B cell (primary cell): ENCODE data around the gene CRELD2. TPM values are rescaled to one million over a fixed set of nuclear protein-coding genes. Genes with fewer than 3 reads are reported as not detected.

Experiments used
- ATAC-seq: fragments of 200-7000 bp; cut with Tn5 transposase; one replicate; pipeline ENCODE4 v1.10.0; 2021; ENCODE audit warnings: low read depth, mild to moderate bottlenecking, moderate number of reproducible peaks, moderate library complexity
- CTCF ChIA-PET: fragments of 350-600 bp; sonication (Branson Sonifier 250); formaldehyde crosslinking; loops from one replicate; lab custom pipeline; 2021; ENCODE audit warnings: antibody characterized with exemption, inconsistent platforms; lab: Charles Lee
- POLR2A ChIA-PET: fragments of 350-600 bp; sonication (Branson Sonifier 250); formaldehyde crosslinking; loops from one replicate; lab custom pipeline; 2021; ENCODE audit warnings: antibody characterized with exemption; lab: Charles Lee
- DNase-seq: peaks from one replicate; pipeline ENCODE4 v3.0.0; 2013
- H2AFZ ChIP-seq: 2 replicates; pipeline ENCODE4 v1.6.1; 2012; ENCODE audit warnings: mild to moderate bottlenecking, low read depth, low read length; ENCODE audit not compliant: insufficient read depth, poor library complexity, severe bottlenecking
- H3K27ac ChIP-seq, 2 donors: 1 replicate in 1 of 2; 2 replicates in 1 of 2; pipeline ENCODE4 v1.5.1; 2012 to 2013; ENCODE audit warnings: low read length in 2 of 2, mild to moderate bottlenecking in 2 of 2, moderate library complexity in 1 of 2
- H3K27me3 ChIP-seq, 4 experiments: fragments of 200-600 bp in 1 of 4; sonication (generic) in 1 of 4; replicated peaks in 1 of 4; 1 replicate in 2 of 4; 2 replicates in 2 of 4; pipeline versions ENCODE4 v1.6.1 to v1.7.0; 2013 to 2016; ENCODE audit warnings: low read length in 3 of 4, mild to moderate bottlenecking in 2 of 4, mixed read lengths in 1 of 4, moderate library complexity in 1 of 4; ENCODE audit not compliant: insufficient read depth in 4 of 4, control insufficient read depth in 3 of 4; ENCODE audit errors: control extremely low read depth in 1 of 4
- H3K36me3 ChIP-seq, 2 experiments: replicated peaks in 1 of 2; 1 replicate in 1 of 2; 2 replicates in 1 of 2; pipeline versions ENCODE4 v1.6.1 to v1.7.1; 2013; ENCODE audit warnings: low read length in 1 of 2; ENCODE audit not compliant: insufficient read depth in 2 of 2, control insufficient read depth in 1 of 2; ENCODE audit errors: control extremely low read depth in 1 of 2, extremely low read depth in 1 of 2
- H3K4me1 ChIP-seq, 2 donors: fragments of 200-600 bp in 1 of 2; sonication (generic) in 1 of 2; 1 replicate in 1 of 2; 2 replicates in 1 of 2; pipeline versions ENCODE4 v1.5.1 to v1.6.1; 2013 to 2017; ENCODE audit warnings: low read length in 2 of 2; ENCODE audit not compliant: control insufficient read depth in 2 of 2, insufficient read depth in 2 of 2
- H3K4me2 ChIP-seq: replicated peaks from 2 replicates; pipeline ENCODE3; 2012; ENCODE audit warnings: mild to moderate bottlenecking, low read depth, low read length; ENCODE audit not compliant: poor library complexity, severe bottlenecking
- H3K4me3 ChIP-seq, 5 experiments: fragments of 200-600 bp in 1 of 5; sonication (generic) in 1 of 5; 1 replicate in 3 of 5; 2 replicates in 2 of 5; pipeline versions ENCODE4 v1.5.1 to v1.7.0; 2011 to 2016; ENCODE audit warnings: low read length in 4 of 5, mild to moderate bottlenecking in 4 of 5, low read depth in 2 of 5, control low read depth in 1 of 5, moderate library complexity in 1 of 5; ENCODE audit not compliant: insufficient read depth in 1 of 5; ENCODE audit errors: control extremely low read depth in 1 of 5, extremely low read depth in 1 of 5
- H3K79me2 ChIP-seq: fragments of 200-600 bp; sonication (generic); one replicate; pipeline ENCODE4 v1.6.0; 2016; ENCODE audit warnings: low read length; ENCODE audit not compliant: control insufficient read depth, insufficient read depth
- H3K9ac ChIP-seq: fragments of 200-600 bp; sonication (generic); 2 replicates; pipeline ENCODE4 v1.6.1; 2017; ENCODE audit warnings: mild to moderate bottlenecking, low read length, moderate library complexity
- H3K9me3 ChIP-seq, 3 donors: one replicate each; pipeline versions ENCODE4 v1.6.1 to v1.7.1; 2013; ENCODE audit warnings: low read length in 2 of 3; ENCODE audit not compliant: control insufficient read depth in 2 of 3, insufficient read depth in 1 of 3; ENCODE audit errors: control extremely low read depth in 1 of 3
- H4K20me1 ChIP-seq: 2 replicates; pipeline ENCODE4 v1.6.0; 2012; ENCODE audit warnings: mild to moderate bottlenecking, low read length; ENCODE audit not compliant: insufficient read depth, control insufficient read depth, poor library complexity, severe bottlenecking
- H3K27ac Mint-ChIP-seq: one replicate; pipeline ENCODE4 v1.8.0; 2021; ENCODE audit warnings: mixed read lengths
- H3K27me3 Mint-ChIP-seq: one replicate; pipeline ENCODE4 v1.8.0; 2021; ENCODE audit warnings: mixed read lengths
- H3K4me1 Mint-ChIP-seq: one replicate; pipeline ENCODE4 v1.8.0; 2021; ENCODE audit warnings: mixed read lengths
- H3K4me3 Mint-ChIP-seq: one replicate; pipeline ENCODE4 v1.8.0; 2021; ENCODE audit warnings: mixed read lengths
- H3K9me3 Mint-ChIP-seq: one replicate; pipeline ENCODE4 v1.8.0; 2022; ENCODE audit warnings: mixed read lengths; ENCODE audit not compliant: insufficient read depth
- CTCF ChIP-seq: fragments of 200-600 bp; IDR thresholded peaks from one replicate; pipeline ENCODE4 v1.8.0; 2022; ENCODE audit warnings: antibody characterized with exemption, mild to moderate bottlenecking
- EZH2 ChIP-seq: IDR thresholded peaks from 2 replicates; pipeline ENCODE4 v1.6.1; 2012; ENCODE audit warnings: borderline replicate concordance, low read depth, mild to moderate bottlenecking, moderate library complexity, low read length; ENCODE audit not compliant: insufficient read depth, poor library complexity, severe bottlenecking
- WGBS: methylation state at CpG from one replicate; pipeline ENCODE4 v1.1.5; 2013; ENCODE audit warnings: missing lambda C conversion rate; ENCODE audit not compliant: insufficient coverage; 5-methylcytosine and 5-hydroxymethylcytosine counted together
- intact Hi-C: fragments of 100-400 bp; cut with micrococcal nuclease; formaldehyde crosslinking; loops from one replicate; pipeline ENCODE4 v1.10.0; 2022
- polyA plus RNA-seq: library from polyadenylated mRNA; depleted of rRNA; stranded (reverse); fragments of >200 nt; gene quantifications from 2 replicates; pipeline ENCODE4 v1.2.3, GENCODE V29; 2012
- total RNA-seq, 2 donors: library from RNA; stranded (reverse); fragments of 120-200 nt in 1 of 2; gene quantifications; 1 replicate in 1 of 2; 2 replicates in 1 of 2; pipeline versions ENCODE4 v1.2.3 to v1.2.4, GENCODE V29; 2013 to 2022

CRELD2 gene
- total and polyA plus RNA-seq, 2 donors (not counting 1 experiment from before 2014, with no cell fraction given), result 35.9 to 41.9 TPM

- Histone ChIP-seq H3K4me2 (no peak overlapping the region), H3K9me3 (peaks cover 0 to 8% (median 0%) of the 10 kb centered on the region in 3 donors), H3K4me1 (peaks cover 4 to 7% of the 10 kb centered on the region in 2 donors), H3K27me3 (no peaks in the 10 kb centered on the region), H3K9ac (no peak overlapping the region), H2AFZ (no peak overlapping the region), H3K4me3 (no peak overlapping the region), H4K20me1 (peaks cover 52% of the 10 kb centered on the region), H3K36me3 (peaks cover 5 to 37% of the 10 kb centered on the region in 2 experiments), H3K79me2 (peaks cover 92% of the 10 kb centered on the region), H3K27ac (no peak overlapping the region)
- WGBS, result no CpG with 5 or more reads among the region's 2 CpGs
- H3K27me3 Mint-ChIP-seq, result no peaks in the 10 kb centered on the region
- TF ChIP-seq EZH2 (no peak), CTCF (no peak)
- DNase-seq (no peak), ATAC-seq (no peak)
- no peak overlapping the region for H3K4me3 Mint-ChIP-seq
- intact Hi-C loops, result no loop called here
- H3K27ac Mint-ChIP-seq, result no peak overlapping the region
- ChIA-PET POLR2A (no interaction called here), CTCF (no interaction called here)
- peaks cover 18% of the 10 kb centered on the region for H3K4me1 Mint-ChIP-seq
- no peaks in the 10 kb centered on the region for H3K9me3 Mint-ChIP-seq
Measured at GRCh38 chr22:49881856-49882255, 36.6 kb upstream of the CRELD2 start.

GRCh38 chr22:49882519-49883293 lies 35.7 kb upstream of the CRELD2 start:
- ATAC-seq (no peak), DNase-seq (no peak)
- Histone ChIP-seq H3K4me3 (no peak overlapping the region), H4K20me1 (peaks cover 48% of the 10 kb centered on the region), H3K9me3 (peaks cover 0 to 6% (median 0%) of the 10 kb centered on the region in 3 donors), H2AFZ (no peak overlapping the region), H3K36me3 (peaks cover 5 to 44% of the 10 kb centered on the region in 2 experiments), H3K27me3 (no peaks in the 10 kb centered on the region), H3K9ac (no peak overlapping the region), H3K27ac (no peak overlapping the region), H3K4me2 (no peak overlapping the region), H3K4me1 (peaks cover 4 to 7% of the 10 kb centered on the region in 2 donors), H3K79me2 (peaks cover 93% of the 10 kb centered on the region)
- intact Hi-C loops, result no loop called here
- H3K27ac Mint-ChIP-seq, result no peak overlapping the region
- WGBS, result 96% methylated on average over 14 of the region's 21 CpGs
- POLR2A ChIA-PET, result no interaction called here
- H3K27me3 Mint-ChIP-seq, result no peaks in the 10 kb centered on the region
- CTCF ChIA-PET, result no interaction called here
- H3K4me1 Mint-ChIP-seq, result peaks cover 18% of the 10 kb centered on the region
- H3K4me3 Mint-ChIP-seq, result no peak overlapping the region
- no peaks in the 10 kb centered on the region for H3K9me3 Mint-ChIP-seq
- TF ChIP-seq CTCF (no peak), EZH2 (no peak)
